Lower leg skin (tissue), 3 donors: ENCODE measurements around the gene SPRED2.

Experiments
- CTCF ChIP-seq, 3 donors: fragments of 450-650 bp; IDR thresholded peaks; one replicate each; pipeline ENCODE4 v1.5.1; 2016; ENCODE audit warnings: antibody characterized with exemption in 3 of 3, mild to moderate bottlenecking in 3 of 3, moderate library complexity in 2 of 3
- POLR2A ChIP-seq, 2 donors: fragments of 450-650 bp; IDR thresholded peaks; one replicate each; pipeline ENCODE4 v1.6.1; 2016 to 2017; ENCODE audit warnings: antibody characterized with exemption in 2 of 2, mild to moderate bottlenecking in 1 of 2, moderate library complexity in 1 of 2

DNA sequence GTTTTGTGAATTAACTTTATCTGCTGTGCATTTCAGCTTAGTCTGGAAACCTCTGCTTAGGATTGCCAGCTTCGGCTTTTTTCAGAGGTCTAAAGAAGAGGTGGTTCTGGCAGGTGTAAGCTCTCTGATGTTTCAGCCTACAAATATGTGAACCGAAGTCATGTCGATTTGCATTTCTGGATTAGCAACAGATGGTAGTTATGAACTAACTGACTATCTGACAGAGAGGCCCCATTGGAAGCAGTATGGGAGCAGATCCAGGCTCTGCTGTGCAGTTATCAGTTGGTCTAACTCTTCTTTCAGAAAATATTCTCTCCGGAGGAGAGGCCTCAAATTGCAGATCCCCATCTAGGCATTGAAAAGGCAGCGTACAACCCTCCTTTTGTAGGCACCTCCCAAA lies 32.7 kb upstream of the SPRED2 start:
- TF ChIP-seq CTCF (IDR thresholded peaks at IDR 0.05) (no peak), POLR2A (IDR thresholded peaks at IDR 0.05) (no peak)
